ENCODE measurements around the gene SPINT3.
A peak's percentile ranks its signal among the peaks of the same experiment; 100 is the strongest.

Gene SPINT3, protein sequence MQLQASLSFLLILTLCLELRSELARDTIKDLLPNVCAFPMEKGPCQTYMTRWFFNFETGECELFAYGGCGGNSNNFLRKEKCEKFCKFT

DNA sequence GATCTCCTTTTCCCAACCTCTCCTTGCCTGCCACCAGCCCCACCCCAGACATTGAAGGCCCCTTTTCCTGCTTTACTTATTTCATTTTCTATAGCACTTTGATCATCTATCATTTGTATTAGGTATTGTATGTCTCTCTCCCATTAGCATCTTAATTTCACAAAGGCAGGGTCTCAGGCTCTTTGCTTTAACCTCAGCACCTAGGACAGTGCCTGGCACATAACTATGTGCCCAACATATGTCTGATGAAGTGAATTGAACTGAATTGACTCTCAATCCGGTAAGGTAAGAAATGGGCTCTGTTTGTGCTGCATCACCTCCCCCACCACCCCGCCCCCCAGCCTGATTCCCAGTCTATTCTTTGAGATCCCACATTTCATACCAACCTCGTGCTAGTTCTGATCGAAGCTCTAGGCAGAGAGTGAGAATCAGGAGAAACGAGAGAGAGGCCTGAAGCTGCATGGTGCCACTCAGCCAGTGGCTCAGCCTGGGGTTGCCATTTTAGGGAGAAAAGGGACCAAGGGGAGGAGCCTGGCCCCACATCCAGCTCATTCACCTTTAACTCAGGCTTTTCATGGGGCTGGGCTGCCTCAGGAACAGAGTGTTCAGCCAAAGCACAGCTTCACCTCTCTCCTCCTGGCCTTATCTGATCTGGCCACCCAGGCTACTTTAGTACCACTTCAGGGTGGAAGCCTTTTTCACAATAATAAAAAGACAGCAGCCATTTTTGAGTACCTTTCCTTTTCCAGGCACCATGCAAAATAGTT lies at the start of gene SPINT3:
Gene SPINT3 (minus strand): TSS at position 476 of the 767 bp plus-strand sequence. CDS start 14 bp downstream, at position 462.
- H3K4me1 ChIP-seq (ENCODE audit: insufficient read depth, low read length): no peaks in the 10 kb centered on the region
- H3K27ac ChIP-seq (ENCODE audit: low read length): no peak within 1 kb of the TSS
- H3K36me3 ChIP-seq (ENCODE audit: insufficient read depth, low read depth, low read length): no peaks in the 10 kb centered on the region
- H3K27me3 ChIP-seq (ENCODE audit: insufficient read depth, low read length): peaks cover 12% of the 10 kb centered on the region; the same call in 1 of the 2 replicates
- no peaks in the 10 kb centered on the region for H3K9me3 ChIP-seq (ENCODE audit: insufficient read depth, low read depth, low read length)
- H3K9ac ChIP-seq (ENCODE audit: low read depth, low read length): no peak within 1 kb of the TSS
- H3K4me3 ChIP-seq (ENCODE audit: low read length): no peak within 1 kb of the TSS

DNA sequence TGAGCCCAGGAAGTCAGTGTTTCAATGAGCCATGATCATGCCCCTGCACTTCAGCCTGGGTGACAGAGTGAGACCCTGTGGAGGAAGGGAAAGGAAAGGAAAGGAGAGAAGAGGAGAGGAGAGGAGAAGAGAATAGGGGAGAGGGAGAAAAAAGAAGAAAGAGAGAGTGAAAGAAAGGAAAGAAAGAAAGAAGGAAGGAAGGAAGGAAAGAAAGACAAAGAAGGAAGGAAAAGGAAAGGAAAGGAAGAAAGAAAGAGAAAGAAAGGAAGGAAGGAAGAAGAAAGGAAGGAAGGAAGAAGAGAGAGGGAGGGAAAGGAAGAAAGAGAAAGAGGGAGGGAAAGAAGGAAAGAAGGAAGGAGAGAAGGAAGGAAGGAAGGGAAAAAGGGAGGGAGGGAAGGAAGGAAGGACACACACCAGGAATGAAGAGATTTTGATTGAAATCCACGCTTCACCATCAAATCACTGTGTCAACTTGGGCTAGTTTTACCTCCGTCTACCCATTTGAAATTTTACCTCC lies 49.4 kb upstream of the SPINT3 start:
- H3K4me3 ChIP-seq (ENCODE audit: low read length): no peak overlapping the region
- H3K27me3 ChIP-seq (ENCODE audit: insufficient read depth, low read length): no peaks in the 10 kb centered on the region
- H3K4me1 ChIP-seq (ENCODE audit: insufficient read depth, low read length): no peaks in the 10 kb centered on the region
- no peaks in the 10 kb centered on the region for H3K36me3 ChIP-seq (ENCODE audit: insufficient read depth, low read depth, low read length)
- H3K9me3 ChIP-seq (ENCODE audit: insufficient read depth, low read depth, low read length): no peaks in the 10 kb centered on the region
- H3K27ac ChIP-seq (ENCODE audit: low read length): no peak overlapping the region
- no peak overlapping the region for H3K9ac ChIP-seq (ENCODE audit: low read depth, low read length)

DNA sequence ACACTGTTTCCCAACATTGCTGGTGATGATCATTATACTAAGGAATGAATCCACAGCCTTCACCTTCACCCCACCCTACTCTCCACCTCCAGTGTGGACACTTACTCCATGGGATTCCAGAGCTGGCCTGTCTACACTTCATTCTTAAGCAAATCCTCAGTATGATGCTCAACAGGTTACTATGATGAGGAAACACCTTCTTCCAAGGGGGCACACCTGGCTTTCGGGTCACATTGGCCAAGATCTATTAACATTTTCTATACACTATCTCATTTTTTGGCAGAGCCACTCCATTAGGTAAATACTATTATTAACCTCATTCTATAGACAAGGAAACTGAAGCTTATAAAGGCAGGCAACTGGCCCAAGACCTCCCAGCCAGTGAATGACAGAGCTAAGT lies 39.8 kb upstream of the SPINT3 start:
- H3K9ac ChIP-seq (ENCODE audit: low read depth, low read length): no peak overlapping the region
- no peak overlapping the region for H3K27ac ChIP-seq (ENCODE audit: low read length)
- no peaks in the 10 kb centered on the region for H3K9me3 ChIP-seq (ENCODE audit: insufficient read depth, low read depth, low read length)
- H3K4me3 ChIP-seq (ENCODE audit: low read length): no peak overlapping the region
- H3K27me3 ChIP-seq (ENCODE audit: insufficient read depth, low read length): no peaks in the 10 kb centered on the region
- no peaks in the 10 kb centered on the region for H3K4me1 ChIP-seq (ENCODE audit: insufficient read depth, low read length)
- no peaks in the 10 kb centered on the region for H3K36me3 ChIP-seq (ENCODE audit: insufficient read depth, low read depth, low read length)

DNA sequence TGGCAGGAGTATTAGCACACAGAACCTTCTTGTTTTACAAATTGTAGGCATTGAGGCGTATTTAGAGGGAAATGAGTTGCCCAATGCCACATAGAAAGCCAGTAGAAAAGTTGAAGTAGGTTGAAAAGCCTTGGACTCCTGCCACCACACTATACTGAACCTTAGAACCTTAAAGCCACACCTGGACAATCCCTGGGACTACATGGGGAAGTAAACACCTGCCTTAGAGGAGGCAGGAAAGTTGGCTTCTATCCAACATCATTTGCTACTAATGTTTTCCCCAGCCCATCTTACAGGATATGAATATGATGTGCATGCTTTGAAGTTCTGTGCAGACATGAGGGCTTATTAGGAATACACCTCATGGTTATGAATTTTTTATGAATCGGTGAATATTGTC lies 37.0 kb upstream of the SPINT3 start:
- no peak overlapping the region for H3K9ac ChIP-seq (ENCODE audit: low read depth, low read length)
- no peaks in the 10 kb centered on the region for H3K4me1 ChIP-seq (ENCODE audit: insufficient read depth, low read length)
- no peak overlapping the region for H3K27ac ChIP-seq (ENCODE audit: low read length)
- H3K9me3 ChIP-seq (ENCODE audit: insufficient read depth, low read depth, low read length): no peaks in the 10 kb centered on the region
- no peak overlapping the region for H3K4me3 ChIP-seq (ENCODE audit: low read length)
- no peaks in the 10 kb centered on the region for H3K36me3 ChIP-seq (ENCODE audit: insufficient read depth, low read depth, low read length)
- H3K27me3 ChIP-seq (ENCODE audit: insufficient read depth, low read length): no peaks in the 10 kb centered on the region

DNA sequence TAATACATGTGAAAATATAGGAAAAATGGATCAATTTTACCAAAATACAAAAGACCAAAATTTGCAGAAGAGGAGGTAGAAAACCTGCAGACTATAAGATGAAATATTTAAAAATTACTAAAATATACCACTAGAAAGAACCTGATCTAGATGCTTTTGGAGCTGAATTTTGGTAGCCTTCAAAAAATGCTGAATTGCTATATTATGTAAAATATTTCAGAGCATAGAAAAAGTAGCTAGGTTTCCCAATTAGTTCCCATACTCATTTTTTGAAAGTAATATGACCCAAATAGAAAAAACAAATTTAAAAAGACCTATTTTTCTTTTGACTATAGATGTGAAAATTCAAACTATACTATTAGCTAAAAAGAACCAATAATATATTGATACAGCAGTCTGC lies 35.3 kb upstream of the SPINT3 start:
- no peak overlapping the region for H3K4me3 ChIP-seq (ENCODE audit: low read length)
- H3K4me1 ChIP-seq (ENCODE audit: insufficient read depth, low read length): no peaks in the 10 kb centered on the region
- H3K36me3 ChIP-seq (ENCODE audit: insufficient read depth, low read depth, low read length): no peaks in the 10 kb centered on the region
- no peak overlapping the region for H3K9ac ChIP-seq (ENCODE audit: low read depth, low read length)
- no peak overlapping the region for H3K27ac ChIP-seq (ENCODE audit: low read length)
- no peaks in the 10 kb centered on the region for H3K9me3 ChIP-seq (ENCODE audit: insufficient read depth, low read depth, low read length)
- no peaks in the 10 kb centered on the region for H3K27me3 ChIP-seq (ENCODE audit: insufficient read depth, low read length)

DNA sequence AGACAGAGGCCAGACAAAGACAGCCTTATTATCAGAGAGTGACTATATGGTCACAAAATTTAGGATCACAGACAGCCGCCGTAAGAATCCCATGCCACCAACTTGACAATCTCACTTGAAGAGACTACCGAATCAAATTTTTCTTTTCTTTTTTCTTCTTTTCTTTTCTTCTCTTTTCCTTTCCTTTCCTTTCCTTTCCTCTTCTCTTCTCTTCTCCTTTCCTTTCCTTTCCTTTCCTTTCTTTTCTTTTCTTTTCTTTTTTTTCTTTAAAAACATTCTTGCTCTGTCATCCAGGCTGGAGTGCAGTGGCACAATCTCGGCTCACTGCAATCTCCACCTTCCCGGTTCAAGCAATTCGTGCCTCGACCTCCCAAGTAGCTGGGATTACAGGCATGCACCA lies 33.0 kb upstream of the SPINT3 start:
- Histone ChIP-seq H3K9ac (ENCODE audit: low read depth, low read length) (no peak overlapping the region), H3K27ac (ENCODE audit: low read length) (no peak overlapping the region), H3K36me3 (ENCODE audit: insufficient read depth, low read depth, low read length) (no peaks in the 10 kb centered on the region), H3K4me1 (ENCODE audit: insufficient read depth, low read length) (no peaks in the 10 kb centered on the region), H3K9me3 (ENCODE audit: insufficient read depth, low read depth, low read length) (no peaks in the 10 kb centered on the region), H3K27me3 (ENCODE audit: insufficient read depth, low read length) (no peaks in the 10 kb centered on the region), H3K4me3 (ENCODE audit: low read length) (no peak overlapping the region)

DNA sequence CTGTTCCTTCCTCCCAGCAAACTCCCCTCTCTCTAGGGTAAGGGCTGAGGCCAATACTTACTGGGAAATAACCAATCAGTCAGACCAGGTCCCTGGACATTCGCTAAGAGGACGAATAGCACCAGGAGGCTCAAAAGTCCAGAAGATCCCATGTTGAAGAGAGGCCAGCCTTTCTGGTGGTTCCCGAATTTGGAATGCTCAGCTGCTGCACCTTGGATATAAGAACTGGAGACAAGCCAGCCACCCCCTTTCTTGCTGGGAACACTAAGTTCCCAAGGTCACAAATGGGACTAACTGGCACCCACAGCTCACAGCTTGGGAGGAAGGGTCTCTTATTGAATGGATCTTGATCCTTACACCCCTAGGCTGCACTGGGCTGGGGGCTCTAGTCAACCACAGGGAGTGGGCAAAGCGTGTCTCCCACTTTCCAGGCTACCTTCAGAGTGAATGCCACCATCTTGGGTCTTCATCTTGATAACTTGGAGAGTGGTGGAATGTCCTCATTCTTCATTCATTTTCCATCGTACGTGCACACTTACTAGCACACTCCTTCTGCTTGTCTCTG lies 31.9 kb upstream of the SPINT3 start, which contains the start of gene EPPIN:
Gene EPPIN (minus strand): TSS at position 196 of the 565 bp plus-strand sequence. CDS start 44 bp downstream, at position 152.
- Histone ChIP-seq H3K27ac (ENCODE audit: low read length) (no peak within 1 kb of the TSS), H3K27me3 (ENCODE audit: insufficient read depth, low read length) (no peaks in the 10 kb centered on the region), H3K4me1 (ENCODE audit: insufficient read depth, low read length) (no peaks in the 10 kb centered on the region), H3K36me3 (ENCODE audit: insufficient read depth, low read depth, low read length) (no peaks in the 10 kb centered on the region), H3K4me3 (ENCODE audit: low read length) (no peak within 1 kb of the TSS), H3K9ac (ENCODE audit: low read depth, low read length) (no peak within 1 kb of the TSS), H3K9me3 (ENCODE audit: insufficient read depth, low read depth, low read length) (no peaks in the 10 kb centered on the region)

DNA sequence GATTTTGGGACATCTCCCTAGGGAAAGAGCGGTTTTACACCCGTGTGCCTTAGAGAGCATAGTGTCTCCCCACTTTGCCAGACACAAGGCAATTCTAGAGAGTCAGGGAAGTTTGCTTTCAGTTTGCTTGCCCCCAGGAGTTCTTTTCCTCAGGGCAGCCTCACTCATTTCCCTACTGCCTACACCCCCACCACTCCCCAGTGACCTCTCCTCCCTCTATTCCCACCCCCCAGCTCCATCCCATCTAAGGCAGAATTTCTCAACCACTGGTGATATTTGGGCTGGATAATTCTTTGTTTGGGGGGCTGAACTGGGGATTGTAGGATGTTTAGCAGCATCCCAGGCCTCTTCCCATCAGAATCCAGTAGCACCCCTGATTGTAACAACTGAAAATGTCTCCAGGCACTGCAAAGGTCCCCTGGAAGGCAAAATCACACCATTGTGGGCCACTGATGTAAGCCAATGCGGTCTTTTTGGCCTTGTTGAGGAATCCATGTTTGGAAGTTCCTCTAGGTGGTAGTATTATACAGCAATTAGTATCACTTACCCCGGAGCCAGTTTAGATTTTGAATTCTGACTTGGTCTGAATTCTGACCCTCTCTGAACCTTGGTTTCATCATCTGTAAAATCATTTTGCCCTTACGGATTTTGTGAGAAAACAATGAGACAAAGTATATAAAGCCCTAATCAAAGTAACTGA lies 30.5 kb upstream of the SPINT3 start:
- no peaks in the 10 kb centered on the region for H3K36me3 ChIP-seq (ENCODE audit: insufficient read depth, low read depth, low read length)
- H3K27ac ChIP-seq (ENCODE audit: low read length): no peak overlapping the region
- no peaks in the 10 kb centered on the region for H3K9me3 ChIP-seq (ENCODE audit: insufficient read depth, low read depth, low read length)
- H3K4me3 ChIP-seq (ENCODE audit: low read length): no peak overlapping the region
- no peaks in the 10 kb centered on the region for H3K27me3 ChIP-seq (ENCODE audit: insufficient read depth, low read length)
- no peaks in the 10 kb centered on the region for H3K4me1 ChIP-seq (ENCODE audit: insufficient read depth, low read length)
- H3K9ac ChIP-seq (ENCODE audit: low read depth, low read length): peak overlapping the region; percentile 19; the same call in 1 of the 2 replicates

DNA sequence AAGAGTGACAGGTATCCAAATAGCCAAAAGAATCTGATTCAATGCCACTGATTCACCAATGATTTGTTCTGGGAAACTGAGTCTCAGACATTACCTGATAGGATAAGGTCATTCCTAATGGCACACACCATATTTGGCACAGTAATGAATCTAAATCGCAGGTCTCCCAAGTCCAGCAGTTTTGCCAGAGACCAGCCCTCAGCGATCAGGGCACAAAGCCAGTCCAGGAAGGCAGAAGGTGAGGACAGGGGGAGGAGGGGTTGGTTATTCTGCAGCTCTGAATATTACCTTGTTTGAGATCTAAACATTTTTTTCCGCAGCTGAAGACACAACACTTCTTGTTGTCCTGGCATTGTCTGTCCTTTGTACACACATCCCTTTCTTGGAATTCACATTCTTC lies 29.9 kb upstream of the SPINT3 start:
- Histone ChIP-seq H3K27ac (ENCODE audit: low read length) (no peak overlapping the region), H3K4me1 (ENCODE audit: insufficient read depth, low read length) (no peaks in the 10 kb centered on the region), H3K27me3 (ENCODE audit: insufficient read depth, low read length) (no peaks in the 10 kb centered on the region), H3K9ac (ENCODE audit: low read depth, low read length) (peak overlapping the region; percentile 19; the same call in 1 of the 2 replicates), H3K36me3 (ENCODE audit: insufficient read depth, low read depth, low read length) (no peaks in the 10 kb centered on the region), H3K4me3 (ENCODE audit: low read length) (no peak overlapping the region), H3K9me3 (ENCODE audit: insufficient read depth, low read depth, low read length) (no peaks in the 10 kb centered on the region)

DNA sequence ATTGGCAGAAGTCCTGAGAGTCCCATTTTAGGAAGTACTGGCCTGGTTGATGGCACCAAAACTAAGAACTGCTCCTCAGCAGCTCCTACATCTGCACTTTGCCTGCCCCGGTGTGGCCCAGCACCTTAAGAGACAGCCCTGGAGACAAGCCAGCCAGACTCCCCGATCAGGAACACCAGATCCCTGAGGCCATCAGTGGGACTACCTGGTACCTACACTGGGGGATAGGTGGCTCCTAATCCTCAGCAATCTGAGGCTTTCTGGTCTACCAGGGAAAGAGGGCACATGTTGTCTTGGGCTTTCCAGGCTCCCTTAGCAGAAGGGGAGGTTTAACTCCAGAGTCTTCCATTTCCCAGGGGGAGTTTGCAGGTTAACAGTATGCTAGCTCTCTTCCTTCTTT lies 24.0 kb upstream of the SPINT3 start, which contains the start of gene WFDC6:
Gene WFDC6 (minus strand): TSS at position 101 of the 400 bp plus-strand sequence. CDS start 75 bp downstream, at position 26.
- Histone ChIP-seq H3K4me1 (ENCODE audit: insufficient read depth, low read length) (no peaks in the 10 kb centered on the region), H3K36me3 (ENCODE audit: insufficient read depth, low read depth, low read length) (no peaks in the 10 kb centered on the region), H3K9ac (ENCODE audit: low read depth, low read length) (no peak within 1 kb of the TSS), H3K27me3 (ENCODE audit: insufficient read depth, low read length) (no peaks in the 10 kb centered on the region), H3K27ac (ENCODE audit: low read length) (no peak within 1 kb of the TSS), H3K4me3 (ENCODE audit: low read length) (no peak within 1 kb of the TSS), H3K9me3 (ENCODE audit: insufficient read depth, low read depth, low read length) (no peaks in the 10 kb centered on the region)

DNA sequence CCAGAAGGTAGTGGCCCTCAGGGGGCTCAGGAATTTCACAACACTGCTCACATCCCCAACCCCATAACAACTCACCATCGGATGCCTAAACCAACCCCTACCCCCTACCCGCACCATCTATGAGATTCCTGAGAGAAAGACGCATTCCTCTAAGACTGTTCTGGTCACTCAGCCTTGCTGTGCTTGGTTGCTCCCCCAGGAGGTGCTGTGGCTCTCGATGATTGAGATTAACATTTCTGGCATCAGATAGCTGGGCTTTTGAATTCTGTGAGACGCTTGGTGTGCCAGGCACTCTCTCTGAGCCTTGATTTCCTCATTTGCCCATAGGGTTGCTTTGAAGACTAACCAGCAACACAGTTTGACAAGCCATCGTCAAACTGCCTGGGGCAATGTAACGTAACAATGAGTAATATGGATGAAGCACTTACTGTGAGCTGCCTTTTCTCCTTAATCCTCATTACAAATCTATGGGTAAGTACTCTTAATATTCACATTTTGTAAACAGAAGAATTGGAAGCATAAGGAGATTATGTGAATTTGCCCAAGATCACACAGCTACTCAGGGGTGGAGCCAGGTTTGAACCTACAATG lies 22.9 kb upstream of the SPINT3 start:
- no peak overlapping the region for H3K9ac ChIP-seq (ENCODE audit: low read depth, low read length)
- no peaks in the 10 kb centered on the region for H3K36me3 ChIP-seq (ENCODE audit: insufficient read depth, low read depth, low read length)
- no peak overlapping the region for H3K4me3 ChIP-seq (ENCODE audit: low read length)
- H3K4me1 ChIP-seq (ENCODE audit: insufficient read depth, low read length): no peaks in the 10 kb centered on the region
- H3K9me3 ChIP-seq (ENCODE audit: insufficient read depth, low read depth, low read length): no peaks in the 10 kb centered on the region
- no peak overlapping the region for H3K27ac ChIP-seq (ENCODE audit: low read length)
- no peaks in the 10 kb centered on the region for H3K27me3 ChIP-seq (ENCODE audit: insufficient read depth, low read length)

Data from iPS-20b (cell line).